BJ (cell line): ENCODE data around the gene MADD. TPM values are rescaled to one million over a fixed set of nuclear protein-coding genes. Genes with fewer than 3 reads are reported as not detected.

Source experiments
- CTCF ChIA-PET: fragments of 350-600 bp; formaldehyde crosslinking; extraction: SDS; loops from one replicate; lab custom pipeline; 2021; ENCODE audit warnings: antibody characterized with exemption, inconsistent platforms; lab: Yijun Ruan, JAX
- POLR2A ChIA-PET: fragments of 300-600 bp; sonication (Branson Sonifier 250); formaldehyde crosslinking; extraction: SDS; loops from one replicate; lab custom pipeline; 2021; ENCODE audit warnings: antibody characterized with exemption; lab: Charles Lee
- DNase-seq: peaks from one replicate; pipeline ENCODE4 v3.0.0-alpha.2; 2011; ENCODE audit warnings: low read depth
- H3K27me3 ChIP-seq: 2 replicates; pipeline ENCODE4 v1.6.0; 2011; ENCODE audit warnings: low read length; ENCODE audit not compliant: control insufficient read depth, insufficient read depth
- H3K36me3 ChIP-seq: 2 replicates; pipeline ENCODE4 v1.5.1; 2011; ENCODE audit warnings: low read length; ENCODE audit not compliant: control insufficient read depth, insufficient read depth
- H3K4me3 ChIP-seq: 2 replicates; pipeline ENCODE4 v1.5.1; 2011; ENCODE audit warnings: low read depth, mild to moderate bottlenecking, control low read depth, low read length
- CTCF ChIP-seq: IDR thresholded peaks from 2 replicates; pipeline ENCODE4 v1.5.1; 2011; ENCODE audit warnings: low read depth, mild to moderate bottlenecking, control low read depth, inconsistent platforms, low read length, moderate library complexity; ENCODE audit not compliant: insufficient read depth
- polyA plus RNA-seq: library from polyadenylated mRNA; depleted of rRNA; stranded (reverse); fragments of >200 nt; gene quantifications from 2 replicates; pipeline ENCODE4 v1.2.3, GENCODE V29; 2011

Gene MADD
- polyA plus RNA-seq, 1 experiment, result 19.8 TPM

- ChIA-PET POLR2A (interaction anchor here (1.1 kb wide), 1 partner anchor 8 kb away, joined by 4 read pairs; the partner anchor contains the start of gene NR1H3), CTCF (interaction anchor here (1.1 to 5.5 kb wide), 4 partner anchors 9 to 71 kb away, joined by 3 to 32 read pairs (median 4); partner anchors contain the start of genes NR1H3 and PACSIN3)
- Histone ChIP-seq H3K36me3 (peaks cover 12% of the 10 kb centered on the region), H3K27me3 (no peaks in the 10 kb centered on the region), H3K4me3 (peak overlapping the region; percentile 69)
- no peak for DNase-seq
- no peak for TF ChIP-seq CTCF
These were observed 20.6 kb upstream of the MADD start for GRCh38 chr11:47249378-47249715.

GRCh38 chr11:47251751-47252150 lies 18.2 kb upstream of the MADD start:
- peaks cover 2% of the 10 kb centered on the region for H3K36me3 ChIP-seq
- DNase-seq, result no peak
- ChIA-PET CTCF (interaction anchor here (5.5 kb wide), 1 partner anchor 7 kb away, joined by 32 read pairs; the partner anchor contains the start of gene NR1H3), POLR2A (no interaction called here)
- H3K4me3 ChIP-seq, result no peak overlapping the region
- H3K27me3 ChIP-seq, result no peaks in the 10 kb centered on the region
- no peak for TF ChIP-seq CTCF

GRCh38 chr11:47253660-47254059 lies 16.3 kb upstream of the MADD start:
- DNase-seq, result no peak
- CTCF ChIA-PET, result interaction anchor here (2.0 kb wide), 1 partner anchor 73 kb away, joined by 9 read pairs; no protein-coding TSS in a partner anchor
- Histone ChIP-seq H3K4me3 (no peak overlapping the region), H3K27me3 (no peaks in the 10 kb centered on the region), H3K36me3 (no peaks in the 10 kb centered on the region)
- POLR2A ChIA-PET, result no interaction called here
- no peak for TF ChIP-seq CTCF

- no peak for TF ChIP-seq CTCF
- Histone ChIP-seq H3K36me3 (no peaks in the 10 kb centered on the region), H3K4me3 (no peak overlapping the region), H3K27me3 (no peaks in the 10 kb centered on the region)
- ChIA-PET POLR2A (no interaction called here), CTCF (interaction anchor here (1.0 to 2.1 kb wide), 4 partner anchors 10 to 77 kb away, joined by 3 to 9 read pairs (median 4); no protein-coding TSS in a partner anchor)
- no peak for DNase-seq
These were observed 15.5 kb upstream of the MADD start for GRCh38 chr11:47254386-47254785.

- Histone ChIP-seq H3K27me3 (no peaks in the 10 kb centered on the region), H3K36me3 (no peaks in the 10 kb centered on the region), H3K4me3 (no peak overlapping the region)
- no peak for DNase-seq
- POLR2A ChIA-PET, result interaction anchor here (1.3 kb wide), 1 partner anchor 7 kb away, joined by 4 read pairs; the partner anchor contains the start of gene ACP2
- CTCF ChIA-PET, result interaction anchor here (4.3 to 5.8 kb wide), 2 partner anchors 7 to 77 kb away, joined by 32 to 55 read pairs; partner anchors contain the start of genes ACP2 and ARFGAP2
- no peak for TF ChIP-seq CTCF
These were observed 13.6 kb upstream of the MADD start for GRCh38 chr11:47256374-47256773.
